A549 (cell line): Measurements from ENCODE around the gene TMEM272. TPM values are rescaled to one million over a fixed set of nuclear protein-coding genes. Genes with fewer than 3 reads are reported as not detected.

ENCODE experiments used
- ATAC-seq, 2 experiments: fragments of 200-7000 bp in 1 of 2; fragments of >200 bp in 1 of 2; cut with Nextera tagmentation in 1 of 2; cut with Tn5 transposase in 1 of 2; 3 replicates each; pipeline versions ENCODE4 v1.8.0 to v1.9.1; 2018 to 2020; ENCODE audit warnings: mild to moderate bottlenecking in 1 of 2, moderate library complexity in 1 of 2
- CTCF ChIA-PET: fragments of 300-600 bp; sonication (Branson Sonifier 250); formaldehyde crosslinking; extraction: SDS; loops from one replicate; lab custom pipeline; 2021; ENCODE audit warnings: antibody characterized with exemption, inconsistent platforms; lab: Yijun Ruan, JAX
- POLR2A ChIA-PET: fragments of 350-600 bp; formaldehyde crosslinking; extraction: SDS; loops from one replicate; lab custom pipeline; 2021; ENCODE audit warnings: antibody characterized with exemption, inconsistent platforms; lab: Yijun Ruan, JAX
- DNase-seq, 2 experiments: peaks; one replicate each; pipeline versions ENCODE4 v3.0.0 to v3.0.0-alpha.2; 2011 to 2016; ENCODE audit warnings: low read depth in 1 of 2, low spot score in 1 of 2
- FAIRE-seq: peaks from 2 replicates; lab custom pipeline; 2011; peaks lifted over from hg19 to GRCh38; lab: Jason Lieb, UNC
- H3K27ac ChIP-seq, 2 experiments: fragments of >200 bp; sonication (Bioruptor Twin); formaldehyde crosslinking; 3 replicates each; pipeline ENCODE4 v1.5.1; 2016 to 2017
- H3K4me1 ChIP-seq: fragments of >200 bp; sonication (Bioruptor Twin); formaldehyde crosslinking; 3 replicates; pipeline ENCODE4 v1.6.1; 2016
- H3K4me2 ChIP-seq: fragments of >200 bp; sonication (Bioruptor Twin); formaldehyde crosslinking; 3 replicates; pipeline ENCODE4 v1.6.1; 2016
- H3K4me3 ChIP-seq: fragments of >200 bp; sonication (Bioruptor Twin); formaldehyde crosslinking; 3 replicates; pipeline ENCODE4 v1.5.1; 2016
- H3K9me3 ChIP-seq: fragments of >200 bp; sonication (Bioruptor Twin); formaldehyde crosslinking; 3 replicates; pipeline ENCODE4 v1.6.1; 2016
- CBX8 ChIP-seq: fragments of 200-600 bp; sonication (generic); IDR thresholded peaks from 2 replicates; pipeline ENCODE4 v1.6.1; 2016
- CHD2 ChIP-seq: fragments of 150-350 bp; IDR thresholded peaks from 2 replicates; pipeline ENCODE4 v1.6.1; 2014; ENCODE audit warnings: low read length; ENCODE audit not compliant: partially characterized antibody
- ESRRA ChIP-seq: fragments of 150-350 bp; IDR thresholded peaks from 2 replicates; pipeline ENCODE4 v1.6.1; 2014; ENCODE audit warnings: mild to moderate bottlenecking, low read length, borderline replicate concordance
- FOSL2 ChIP-seq, 2 experiments: fragments of 450-650 bp in 1 of 2; fragments of >200 bp in 1 of 2; sonication (Bioruptor Twin) in 1 of 2; formaldehyde crosslinking; IDR thresholded peaks; 2 replicates each; pipeline versions ENCODE4 v1.5.0 to v1.6.1; 2016 to 2020; ENCODE audit warnings: mild to moderate bottlenecking in 1 of 2, moderate library complexity in 1 of 2
- FOXS1 ChIP-seq: fragments of 250-450 bp; sonication (Bioruptor Pico); IDR thresholded peaks from 2 replicates; pipeline ENCODE4 v1.5.0; 2020; ENCODE audit warnings: mild to moderate bottlenecking, moderate library complexity
- GATA3 ChIP-seq: IDR thresholded peaks from 2 replicates; pipeline ENCODE4 v1.6.1; 2012; ENCODE audit warnings: borderline replicate concordance
- HOXA7 ChIP-seq: fragments of 250-450 bp; sonication (Bioruptor Pico); IDR thresholded peaks from 2 replicates; pipeline ENCODE4 v1.5.0; 2020; ENCODE audit warnings: mild to moderate bottlenecking, moderate library complexity
- JUN ChIP-seq, 2 experiments: fragments of >200 bp; sonication (Bioruptor Twin); formaldehyde crosslinking; IDR thresholded peaks; 2 replicates in 1 of 2; 3 replicates in 1 of 2; pipeline ENCODE4 v1.6.1; 2016 to 2017
- JUNB ChIP-seq: fragments of >200 bp; sonication (Bioruptor Twin); formaldehyde crosslinking; IDR thresholded peaks from 2 replicates; pipeline ENCODE4 v1.6.1; 2016
- MAFK ChIP-seq: fragments of 450-650 bp; IDR thresholded peaks from 2 replicates; pipeline ENCODE4 v1.6.1; 2014; ENCODE audit not compliant: partially characterized antibody
- NFE2L2 ChIP-seq: fragments of 150-350 bp; conservative IDR thresholded peaks from 2 replicates; pipeline ENCODE4 v1.6.1; 2014; ENCODE audit warnings: low read length
- NPAS2 ChIP-seq: fragments of 250-450 bp; sonication (Bioruptor Pico); IDR thresholded peaks from 2 replicates; pipeline ENCODE4 v1.8.0; 2022; ENCODE audit warnings: mild to moderate bottlenecking, moderate library complexity, borderline replicate concordance
- PHF8 ChIP-seq: fragments of 200-600 bp; sonication (generic); IDR thresholded peaks from 2 replicates; pipeline ENCODE4 v1.6.1; 2016; ENCODE audit warnings: low read depth, mild to moderate bottlenecking, antibody characterized with exemption, moderate library complexity, borderline replicate concordance
- POLR2A ChIP-seq: IDR thresholded peaks from 2 replicates; pipeline ENCODE4 v1.6.1; 2012; ENCODE audit warnings: mild to moderate bottlenecking, low read length
- POLR2AphosphoS2 ChIP-seq: conservative IDR thresholded peaks from 2 replicates; pipeline ENCODE4 v1.6.1; 2012; ENCODE audit warnings: low read length, improper control_type of control experiment, inconsistent platforms
- RAD21 ChIP-seq, 2 experiments: fragments of >200 bp in 1 of 2; sonication (Bioruptor Twin) in 1 of 2; formaldehyde crosslinking in 1 of 2; IDR thresholded peaks in 1 of 2; conservative IDR thresholded peaks in 1 of 2; 2 replicates in 1 of 2; 3 replicates in 1 of 2; pipeline ENCODE4 v1.6.1; 2012 to 2018; ENCODE audit warnings: inconsistent platforms in 1 of 2
- RARB ChIP-seq: fragments of 250-450 bp; sonication (Bioruptor Pico); IDR thresholded peaks from 2 replicates; pipeline ENCODE4 v1.8.0; 2021; ENCODE audit warnings: mild to moderate bottlenecking, moderate library complexity
- RFX5 ChIP-seq: fragments of 450-650 bp; IDR thresholded peaks from 2 replicates; pipeline ENCODE4 v1.7.1; 2014; ENCODE audit warnings: antibody characterized with exemption, mild to moderate bottlenecking, moderate library complexity
- RNF2 ChIP-seq: fragments of 200-600 bp; sonication (generic); IDR thresholded peaks from 2 replicates; pipeline ENCODE4 v1.6.1; 2016; ENCODE audit warnings: low read depth, mild to moderate bottlenecking, antibody characterized with exemption, moderate library complexity, borderline replicate concordance
- SREBF2 ChIP-seq: fragments of 450-650 bp; IDR thresholded peaks from 2 replicates; pipeline ENCODE4 v1.6.1; 2014; ENCODE audit warnings: mild to moderate bottlenecking, moderate library complexity
- ZFP36 ChIP-seq: fragments of 450-650 bp; IDR thresholded peaks from 2 replicates; pipeline ENCODE4 v1.6.1; 2014; ENCODE audit warnings: borderline replicate concordance; ENCODE audit not compliant: partially characterized antibody
- WGBS: methylation state at CpG from one replicate; pipeline ENCODE4 v1.1.6; 2017; ENCODE audit errors: missing lambda C conversion rate; 5-methylcytosine and 5-hydroxymethylcytosine counted together
- polyA plus RNA-seq, 4 experiments: library from polyadenylated mRNA; depleted of rRNA in 3 of 4; stranded (reverse); fragments of >200 nt; fragmentation: RNase III in 1 of 4; extraction: RNeasy Plus Mini Kit Qiagen cat#74134 plus additional on column Dnase treatment in 1 of 4; gene quantifications; 2 replicates in 3 of 4; 3 replicates in 1 of 4; pipeline ENCODE4 v1.2.3, GENCODE V29; 2011 to 2017
- TF ChIP-seq, protein P1 (sequence below): fragments of 250-450 bp; sonication (Bioruptor Pico); IDR thresholded peaks from 2 replicates; pipeline ENCODE4 v1.5.0; 2021; ENCODE audit warnings: mild to moderate bottlenecking, moderate library complexity, borderline replicate concordance
- TF ChIP-seq, protein P2 (sequence below): fragments of >200 bp; sonication (Bioruptor Twin); formaldehyde crosslinking; IDR thresholded peaks from 3 replicates; pipeline ENCODE4 v1.5.1; 2016
- TF ChIP-seq, protein P3 (sequence below): fragments of 200-600 bp; sonication (generic); IDR thresholded peaks from 2 replicates; pipeline ENCODE4 v1.6.1; 2016; ENCODE audit warnings: antibody characterized with exemption, mild to moderate bottlenecking, moderate library complexity

The TMEM272 gene
- polyA plus RNA-seq, 2 of the 4 experiments (the other 2 are of a cell fraction): not detected

DNA sequence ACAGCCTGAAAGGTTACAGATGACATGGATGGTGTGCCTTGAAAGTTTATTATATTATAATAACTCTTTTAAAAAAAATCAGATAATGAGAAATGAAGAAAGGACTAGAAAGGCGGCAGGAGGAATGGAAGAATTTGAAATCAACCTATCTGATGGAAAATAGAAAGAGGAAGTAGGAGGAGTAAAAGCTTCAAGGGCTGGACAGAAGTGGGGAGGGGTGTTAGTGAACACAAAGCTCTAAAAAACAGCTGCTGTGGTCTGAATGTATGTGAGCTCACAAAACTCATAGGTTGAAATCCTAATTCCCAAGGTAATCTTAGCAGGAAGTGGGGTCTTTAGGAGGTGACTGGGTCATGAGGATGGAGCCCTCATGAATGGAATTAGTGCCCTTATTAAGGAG lies 36.3 kb upstream of the TMEM272 start:
- Histone ChIP-seq H3K4me3 (no peak overlapping the region), H3K4me1 (no peaks in the 10 kb centered on the region), H3K9me3 (no peaks in the 10 kb centered on the region), H3K4me2 (no peak overlapping the region), H3K27ac (no peak overlapping the region)
- TF ChIP-seq POLR2AphosphoS2 (no peak), FOXS1 (CRISPR knock-in tag) (no peak), RNF2 (no peak), MAFK (no peak), ESRRA (no peak), GATA3 (no peak), POLR2A (no peak), JUNB (no peak), SREBF2 (no peak), CHD2 (no peak), RARB (no peak), RAD21 (conservative IDR thresholded peaks at IDR 0.05 in 1 of 2, IDR thresholded peaks at IDR 0.05 in 1 of 2) (no peak), JUN (IDR thresholded peaks at IDR 0.05) (no peak), FOSL2 (IDR thresholded peaks at IDR 0.05) (no peak), FOSL2 (CRISPR knock-in tag; IDR thresholded peaks at IDR 0.05) (no peak)
- TF ChIP-seq, protein P1, sequence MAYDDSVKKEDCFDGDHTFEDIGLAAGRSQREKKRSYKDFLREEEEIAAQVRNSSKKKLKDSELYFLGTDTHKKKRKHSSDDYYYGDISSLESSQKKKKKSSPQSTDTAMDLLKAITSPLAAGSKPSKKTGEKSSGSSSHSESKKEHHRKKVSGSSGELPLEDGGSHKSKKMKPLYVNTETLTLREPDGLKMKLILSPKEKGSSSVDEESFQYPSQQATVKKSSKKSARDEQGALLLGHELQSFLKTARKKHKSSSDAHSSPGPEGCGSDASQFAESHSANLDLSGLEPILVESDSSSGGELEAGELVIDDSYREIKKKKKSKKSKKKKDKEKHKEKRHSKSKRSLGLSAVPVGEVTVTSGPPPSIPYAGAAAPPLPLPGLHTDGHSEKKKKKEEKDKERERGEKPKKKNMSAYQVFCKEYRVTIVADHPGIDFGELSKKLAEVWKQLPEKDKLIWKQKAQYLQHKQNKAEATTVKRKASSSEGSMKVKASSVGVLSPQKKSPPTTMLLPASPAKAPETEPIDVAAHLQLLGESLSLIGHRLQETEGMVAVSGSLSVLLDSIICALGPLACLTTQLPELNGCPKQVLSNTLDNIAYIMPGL (CRISPR knock-in tag): no peak
- TF ChIP-seq, protein P2, sequence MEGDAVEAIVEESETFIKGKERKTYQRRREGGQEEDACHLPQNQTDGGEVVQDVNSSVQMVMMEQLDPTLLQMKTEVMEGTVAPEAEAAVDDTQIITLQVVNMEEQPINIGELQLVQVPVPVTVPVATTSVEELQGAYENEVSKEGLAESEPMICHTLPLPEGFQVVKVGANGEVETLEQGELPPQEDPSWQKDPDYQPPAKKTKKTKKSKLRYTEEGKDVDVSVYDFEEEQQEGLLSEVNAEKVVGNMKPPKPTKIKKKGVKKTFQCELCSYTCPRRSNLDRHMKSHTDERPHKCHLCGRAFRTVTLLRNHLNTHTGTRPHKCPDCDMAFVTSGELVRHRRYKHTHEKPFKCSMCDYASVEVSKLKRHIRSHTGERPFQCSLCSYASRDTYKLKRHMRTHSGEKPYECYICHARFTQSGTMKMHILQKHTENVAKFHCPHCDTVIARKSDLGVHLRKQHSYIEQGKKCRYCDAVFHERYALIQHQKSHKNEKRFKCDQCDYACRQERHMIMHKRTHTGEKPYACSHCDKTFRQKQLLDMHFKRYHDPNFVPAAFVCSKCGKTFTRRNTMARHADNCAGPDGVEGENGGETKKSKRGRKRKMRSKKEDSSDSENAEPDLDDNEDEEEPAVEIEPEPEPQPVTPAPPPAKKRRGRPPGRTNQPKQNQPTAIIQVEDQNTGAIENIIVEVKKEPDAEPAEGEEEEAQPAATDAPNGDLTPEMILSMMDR: no peak
- ChIA-PET POLR2A (no interaction called here), CTCF (interaction anchor here (0.7 kb wide), 1 partner anchor 15 kb away, joined by 3 read pairs; no protein-coding TSS in a partner anchor)
- FAIRE-seq (no peak), ATAC-seq (no peak), DNase-seq (no peak)
- WGBS: 70% methylated on average over 1 of the region's 1 CpG

DNA sequence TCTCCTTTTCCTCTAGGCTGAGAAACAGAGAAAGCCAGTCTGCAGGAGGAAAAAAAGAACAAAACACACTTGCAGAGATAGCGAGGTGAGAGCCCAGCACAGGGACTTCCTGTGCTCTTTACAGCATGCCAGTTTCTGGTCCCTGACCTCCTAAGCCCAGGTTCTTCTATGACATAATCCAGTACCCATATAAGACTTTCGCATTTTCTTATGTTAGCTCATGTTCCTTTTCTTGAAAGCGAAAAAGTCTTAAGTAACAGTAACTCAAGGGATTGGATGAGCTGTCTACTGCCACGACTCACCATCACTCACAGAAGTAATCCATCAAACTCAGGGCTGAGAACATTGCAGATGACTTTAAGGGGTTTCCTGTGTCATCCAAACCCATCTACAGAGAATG lies 34.2 kb upstream of the TMEM272 start:
- no peak for TF ChIP-seq ZFP36
- TF ChIP-seq, protein P3, sequence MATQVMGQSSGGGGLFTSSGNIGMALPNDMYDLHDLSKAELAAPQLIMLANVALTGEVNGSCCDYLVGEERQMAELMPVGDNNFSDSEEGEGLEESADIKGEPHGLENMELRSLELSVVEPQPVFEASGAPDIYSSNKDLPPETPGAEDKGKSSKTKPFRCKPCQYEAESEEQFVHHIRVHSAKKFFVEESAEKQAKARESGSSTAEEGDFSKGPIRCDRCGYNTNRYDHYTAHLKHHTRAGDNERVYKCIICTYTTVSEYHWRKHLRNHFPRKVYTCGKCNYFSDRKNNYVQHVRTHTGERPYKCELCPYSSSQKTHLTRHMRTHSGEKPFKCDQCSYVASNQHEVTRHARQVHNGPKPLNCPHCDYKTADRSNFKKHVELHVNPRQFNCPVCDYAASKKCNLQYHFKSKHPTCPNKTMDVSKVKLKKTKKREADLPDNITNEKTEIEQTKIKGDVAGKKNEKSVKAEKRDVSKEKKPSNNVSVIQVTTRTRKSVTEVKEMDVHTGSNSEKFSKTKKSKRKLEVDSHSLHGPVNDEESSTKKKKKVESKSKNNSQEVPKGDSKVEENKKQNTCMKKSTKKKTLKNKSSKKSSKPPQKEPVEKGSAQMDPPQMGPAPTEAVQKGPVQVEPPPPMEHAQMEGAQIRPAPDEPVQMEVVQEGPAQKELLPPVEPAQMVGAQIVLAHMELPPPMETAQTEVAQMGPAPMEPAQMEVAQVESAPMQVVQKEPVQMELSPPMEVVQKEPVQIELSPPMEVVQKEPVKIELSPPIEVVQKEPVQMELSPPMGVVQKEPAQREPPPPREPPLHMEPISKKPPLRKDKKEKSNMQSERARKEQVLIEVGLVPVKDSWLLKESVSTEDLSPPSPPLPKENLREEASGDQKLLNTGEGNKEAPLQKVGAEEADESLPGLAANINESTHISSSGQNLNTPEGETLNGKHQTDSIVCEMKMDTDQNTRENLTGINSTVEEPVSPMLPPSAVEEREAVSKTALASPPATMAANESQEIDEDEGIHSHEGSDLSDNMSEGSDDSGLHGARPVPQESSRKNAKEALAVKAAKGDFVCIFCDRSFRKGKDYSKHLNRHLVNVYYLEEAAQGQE: no peak
- no peak for TF ChIP-seq CBX8
- TF ChIP-seq POLR2AphosphoS2: no peak
- TF ChIP-seq NPAS2 (CRISPR knock-in tag): no peak
- no peak for TF ChIP-seq RFX5
- TF ChIP-seq PHF8: no peak
- no peak for TF ChIP-seq HOXA7 (CRISPR knock-in tag)
- TF ChIP-seq, protein P1 (CRISPR knock-in tag): no peak
- TF ChIP-seq GATA3: no peak
- TF ChIP-seq RAD21 (conservative IDR thresholded peaks at IDR 0.05 in 1 of 2, IDR thresholded peaks at IDR 0.05 in 1 of 2): no peak
- no peak for TF ChIP-seq CHD2
- no peak for TF ChIP-seq NFE2L2
- no peaks in the 10 kb centered on the region for H3K4me1 ChIP-seq
- H3K4me3 ChIP-seq: no peak overlapping the region
- no peaks in the 10 kb centered on the region for H3K9me3 ChIP-seq
- CTCF ChIA-PET: no interaction called here
- no peak for DNase-seq
- ATAC-seq: no peak
- H3K4me2 ChIP-seq: no peak overlapping the region
- POLR2A ChIA-PET: no interaction called here
- no peak for FAIRE-seq
- 61% methylated on average over 4 of the region's 4 CpGs for WGBS
- no peak overlapping the region for H3K27ac ChIP-seq
